Umbilical cord (tissue), 1 donor: ENCODE data around the gene MMP23B. TPM values are rescaled to one million over a fixed set of nuclear protein-coding genes. Genes with fewer than 3 reads are reported as not detected.

Source experiments
- total RNA-seq: library from RNA; depleted of rRNA; stranded (reverse); fragments of >200 nt; gene quantifications from one replicate; pipeline ENCODE4 v1.2.3, GENCODE V29; 2014; ENCODE audit warnings: low replicate concordance; ENCODE audit not compliant: insufficient read depth

The MMP23B gene
- total RNA-seq, 1 donor from 2014 or later, result 249 TPM

Other genes starting within 250 kb of the MMP23B start
- 106 TPM for gene CCNL2, start 232.8 kb upstream of the MMP23B start, total RNA-seq
- 68.4 TPM for gene MRPL20, start 224.9 kb upstream of the MMP23B start, total RNA-seq
- 1.7 TPM for gene ANKRD65, start 210.9 kb upstream of the MMP23B start, total RNA-seq
- gene VWA1, start 196.5 kb upstream of the MMP23B start, total RNA-seq, result 58.7 TPM
- 1.2 TPM for gene ATAD3C, start 182.5 kb upstream of the MMP23B start, total RNA-seq
- 8.2 TPM for gene ATAD3B, start 160.4 kb upstream of the MMP23B start, total RNA-seq
- 7.9 TPM for gene ATAD3A, start 120.0 kb upstream of the MMP23B start, total RNA-seq
- not detected for gene TMEM240, start 91.5 kb upstream of the MMP23B start, total RNA-seq
- 44.3 TPM for gene SSU72, start 57.3 kb upstream of the MMP23B start, total RNA-seq
- 2.2 TPM for gene FNDC10, start 32.0 kb upstream of the MMP23B start, total RNA-seq
- 85.0 TPM for gene MIB2, start 16.7 kb upstream of the MMP23B start, total RNA-seq
- 3.6 TPM for gene CDK11B, start 26.8 kb downstream of the MMP23B start, total RNA-seq
- 34.7 TPM for gene SLC35E2B, start 60.6 kb downstream of the MMP23B start, total RNA-seq
- 21.9 TPM for gene CDK11A, start 92.2 kb downstream of the MMP23B start, total RNA-seq
- gene NADK, start 146.3 kb downstream of the MMP23B start, total RNA-seq, result 20.2 TPM